HuH-7 (cell line): ENCODE measurements around the gene ZNF883.

ENCODE experiments used
- DNase-seq: peaks from one replicate; pipeline ENCODE4 v3.0.0; 2011; ENCODE audit warnings: low spot score

ZNF883 gene

DNA sequence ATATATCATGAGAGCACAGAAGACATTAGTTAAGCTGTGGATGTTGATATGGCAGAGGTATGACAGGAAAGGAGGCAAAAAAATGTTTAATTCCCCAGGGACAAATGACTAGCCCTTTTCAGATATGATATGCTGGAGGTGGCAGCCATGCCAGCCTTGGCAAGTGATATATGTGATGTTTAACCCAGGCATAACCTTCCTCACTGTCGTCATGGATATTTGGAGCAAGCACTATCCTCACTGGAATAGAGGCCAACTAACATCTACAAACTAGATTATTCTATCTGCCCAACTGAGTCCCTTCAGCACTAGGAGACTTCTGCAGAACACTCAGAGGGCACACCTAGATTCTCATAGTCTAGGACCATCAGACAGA is 94.0 kb downstream of the ZNF883 start:
- no peak for DNase-seq

DNA sequence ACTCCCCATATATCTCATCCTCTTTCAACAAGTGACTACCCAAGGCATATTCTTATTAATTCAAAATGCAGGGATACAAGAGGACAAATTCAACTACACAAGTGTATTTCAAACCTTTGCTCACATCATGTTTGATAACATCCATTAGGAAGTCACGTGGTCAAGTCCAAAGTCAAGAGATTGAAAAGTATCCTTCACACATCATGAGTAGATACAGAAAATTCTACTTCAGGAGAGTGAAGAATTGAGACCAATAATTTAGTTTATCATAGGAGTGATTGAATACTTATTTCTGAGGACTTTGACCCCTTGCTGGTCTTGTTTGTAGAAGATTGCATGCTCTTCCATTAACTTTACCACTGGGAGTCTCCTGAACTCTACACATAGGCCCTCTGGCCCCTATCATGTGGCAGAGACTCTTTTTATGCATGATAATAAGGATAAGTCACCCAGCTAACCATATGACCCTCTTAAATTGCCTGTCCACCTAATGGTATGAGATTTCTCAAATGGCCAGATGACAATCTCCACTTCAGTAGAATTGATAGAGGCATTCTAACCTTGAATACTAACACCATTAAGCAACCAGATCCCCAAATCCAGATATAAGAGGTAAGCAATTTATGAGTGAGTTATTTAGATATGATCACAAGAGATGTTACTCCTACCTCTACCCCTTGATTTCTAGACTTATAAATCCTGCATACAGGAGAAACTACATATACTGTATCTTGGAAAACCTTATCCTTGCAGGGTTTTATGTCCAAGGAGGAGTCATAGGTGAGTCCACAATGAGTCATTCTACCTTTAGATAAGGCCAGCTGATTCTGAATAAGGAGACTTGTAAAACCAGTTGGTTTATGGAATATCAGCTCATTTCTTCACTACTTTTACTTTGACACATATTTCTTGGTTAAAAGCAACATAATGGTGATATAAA is 94.7 kb downstream of the ZNF883 start:
- no peak for DNase-seq

DNA sequence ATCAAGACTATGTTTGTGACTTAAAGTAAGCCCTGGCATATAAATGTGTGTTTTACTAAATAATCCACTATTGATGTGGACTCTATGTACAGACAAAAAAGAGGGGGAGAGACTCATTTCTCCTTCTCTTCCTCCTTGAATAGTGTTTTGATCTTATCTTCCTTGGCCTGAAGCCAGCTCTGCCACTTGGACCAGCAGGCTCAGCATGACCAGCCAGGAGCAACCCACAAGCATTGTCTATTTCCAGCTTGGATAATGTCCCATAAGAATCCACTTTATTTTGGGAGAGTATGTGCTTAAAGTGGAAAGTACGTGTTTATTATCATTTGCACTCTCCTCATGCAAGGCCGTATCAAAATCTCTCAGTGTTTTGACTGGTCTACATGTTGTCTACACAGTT is 97.5 kb downstream of the ZNF883 start:
- DNase-seq: no peak

DNA sequence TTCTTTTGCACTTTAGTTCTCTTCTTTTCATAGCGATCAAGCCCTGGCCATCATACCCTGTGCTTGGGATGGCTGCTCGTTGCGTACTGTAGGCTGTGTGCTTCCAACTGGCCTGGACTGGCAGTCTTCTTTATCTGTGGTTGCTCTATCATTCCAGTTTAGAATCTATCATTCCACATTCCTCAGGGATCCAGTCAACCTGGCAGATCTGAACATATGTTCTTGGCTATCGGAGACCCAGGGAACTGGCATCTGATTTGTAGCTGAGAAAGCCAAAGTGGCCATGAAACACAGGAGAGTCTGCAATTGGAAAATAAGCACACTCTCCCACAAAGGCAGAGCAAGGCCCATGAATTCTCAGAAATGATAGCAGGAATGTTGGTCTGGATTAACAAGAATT is 98.7 kb downstream of the ZNF883 start:
- no peak for DNase-seq

DNA sequence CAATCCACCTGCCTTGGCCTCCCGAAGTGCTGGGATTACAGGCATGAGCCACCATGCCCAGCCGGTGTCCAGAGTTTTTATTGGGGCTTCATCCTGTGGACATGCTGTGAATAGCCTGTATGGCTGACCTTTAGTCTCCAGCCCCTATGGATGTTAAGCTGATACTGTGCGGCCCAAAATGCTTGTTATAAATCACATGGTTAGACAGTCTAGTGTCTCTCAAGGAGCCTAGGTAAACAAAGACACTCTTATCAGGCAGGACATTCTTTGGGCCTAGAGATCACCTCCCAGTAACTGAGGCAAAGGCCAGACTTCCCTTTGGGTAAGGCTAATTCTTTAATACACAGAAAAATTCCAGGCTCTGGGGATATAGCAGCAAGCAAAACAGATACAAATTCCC is 99.4 kb downstream of the ZNF883 start:
- DNase-seq: no peak

DNA sequence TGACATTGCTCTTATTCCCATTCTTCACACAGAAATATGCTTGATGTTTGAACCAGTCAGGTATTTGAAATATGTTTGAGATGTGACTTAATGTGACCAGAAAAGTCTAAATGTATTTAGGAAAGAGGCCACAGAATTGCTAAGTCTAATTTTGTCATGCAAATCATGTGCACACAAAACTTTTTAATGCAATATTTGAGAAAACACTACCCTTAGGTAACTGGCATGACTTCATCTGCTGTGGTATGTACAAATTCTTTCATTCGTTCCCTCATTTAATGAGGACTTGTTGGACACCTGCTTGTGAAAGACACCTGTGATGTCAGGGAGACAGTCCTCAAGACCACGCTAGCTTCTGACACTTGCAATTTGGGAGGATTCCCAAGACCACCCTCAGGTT is 100.3 kb downstream of the ZNF883 start:
- DNase-seq: no peak
